ENCODE measurements around the gene EIF2B4.
A peak's percentile ranks its signal among the peaks of the same experiment; 100 is the strongest.
"Not testable (repeated sequence)": the region's sequence is repeated elsewhere in the genome, so short reads cannot be mapped to it uniquely, and the experiment has no call there.

Gene EIF2B4

GRCh38 chr2:27377618-27378095 is 7.5 kb upstream of the EIF2B4 start:
- no peak for DNase-seq

- DNase-seq = no peak
Measured at GRCh38 chr2:27376866-27377617, 6.9 kb upstream of the EIF2B4 start.

GRCh38 chr2:27376151-27376865 is 6.2 kb upstream of the EIF2B4 start:
- DNase-seq = no peak

GRCh38 chr2:27375513-27376099 is 5.5 kb upstream of the EIF2B4 start:
- no peak for DNase-seq

- DNase-seq = no peak
Measured at GRCh38 chr2:27373567-27373966, 3.4 kb upstream of the EIF2B4 start.

- no peak for DNase-seq
Measured at GRCh38 chr2:27372937-27373336, 2.8 kb upstream of the EIF2B4 start.

- DNase-seq = peak; percentile 49
Measured at GRCh38 chr2:27370816-27371620, 880 bp upstream of the EIF2B4 start.

- no peak for DNase-seq
Measured at GRCh38 chr2:27369471-27370025, 590 bp downstream of the EIF2B4 start.

- no peak for DNase-seq
Measured at GRCh38 chr2:27363933-27364332, 6.2 kb downstream of the EIF2B4 start.

- DNase-seq = no peak
Measured at GRCh38 chr2:27362678-27363420, 7.3 kb downstream of the EIF2B4 start.

- DNase-seq = peak; percentile 94
Measured at GRCh38 chr2:27356382-27357181, 13.6 kb downstream of the EIF2B4 start, which contains the start of gene GTF3C2. Gene GTF3C2 (minus strand): TSS chr2:27356764. CDS start chr2:27343554, 13,210 bp downstream.

GRCh38 chr2:27356056-27356381 is 14.1 kb downstream of the EIF2B4 start:
- DNase-seq = no peak

GRCh38 chr2:27354597-27354927 is 15.6 kb downstream of the EIF2B4 start:
- DNase-seq = no peak

GRCh38 chr2:27353762-27354596 is 16.2 kb downstream of the EIF2B4 start:
- no peak for DNase-seq

- DNase-seq = not testable (repeated sequence)
Measured at GRCh38 chr2:27353386-27353761, 16.8 kb downstream of the EIF2B4 start.

- DNase-seq = no peak
Measured at GRCh38 chr2:27351802-27352598, 18.1 kb downstream of the EIF2B4 start.

- no peak for DNase-seq
Measured at GRCh38 chr2:27350106-27350693, 19.9 kb downstream of the EIF2B4 start.

GRCh38 chr2:27347641-27348040 is 22.5 kb downstream of the EIF2B4 start:
- no peak for DNase-seq

- DNase-seq = no peak
Measured at GRCh38 chr2:27336173-27336572, 34.0 kb downstream of the EIF2B4 start.

All from stimulated activated CD4-positive, alpha-beta T cell treated with anti-CD3 and anti-CD28 coated beads, Interleukin-15, amount 100 ng/mL, for 24 hours (primary cell).